Activated gamma-delta T cell treated with Interleukin-2 at 50 U/mL for 16 hours (primary cell): ENCODE results near the gene ARVCF.

Source experiments
- DNase-seq: peaks from one replicate; pipeline ENCODE4 v3.0.0-alpha.2; 2020

The ARVCF gene

DNA sequence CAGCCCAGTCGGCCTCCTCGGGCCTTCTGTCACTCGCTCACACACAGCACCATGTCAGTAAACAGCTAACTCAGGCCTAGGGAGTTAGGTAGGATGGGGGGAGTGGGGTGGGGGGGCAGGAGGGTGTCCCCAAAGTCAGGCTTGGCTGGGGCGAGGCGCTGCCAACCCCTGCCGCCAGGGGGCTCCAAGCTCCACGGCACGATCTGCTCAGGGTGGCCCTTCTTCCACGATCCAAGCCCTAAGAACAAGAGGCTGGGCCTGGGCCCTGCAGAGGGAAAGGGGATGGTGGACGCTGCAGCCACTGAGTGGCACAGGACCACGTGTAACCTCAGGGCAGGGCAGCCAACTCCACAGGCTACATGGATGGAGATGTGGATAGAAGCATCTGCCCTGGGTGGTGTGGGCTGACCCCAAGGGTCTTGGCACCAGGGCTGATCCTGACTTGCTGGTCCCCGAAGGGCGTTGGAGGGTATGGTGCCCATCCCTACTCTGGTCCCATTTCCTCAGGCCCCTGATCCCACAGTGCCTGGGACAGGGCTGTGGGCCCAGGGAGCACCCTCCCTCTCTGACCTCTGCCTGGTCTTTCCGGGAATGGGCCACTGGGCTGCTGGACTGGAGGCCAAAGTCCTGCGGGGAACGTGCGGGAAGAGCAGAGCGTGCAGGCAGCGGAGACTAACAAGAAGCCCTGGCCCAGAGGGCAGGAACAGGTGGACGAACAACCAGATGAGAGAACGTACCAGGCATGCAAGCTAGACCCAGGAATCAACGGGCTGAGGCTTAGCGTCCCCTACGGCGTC, 45.9 kb downstream of the ARVCF start:
- peak; percentile 78 for DNase-seq

DNA sequence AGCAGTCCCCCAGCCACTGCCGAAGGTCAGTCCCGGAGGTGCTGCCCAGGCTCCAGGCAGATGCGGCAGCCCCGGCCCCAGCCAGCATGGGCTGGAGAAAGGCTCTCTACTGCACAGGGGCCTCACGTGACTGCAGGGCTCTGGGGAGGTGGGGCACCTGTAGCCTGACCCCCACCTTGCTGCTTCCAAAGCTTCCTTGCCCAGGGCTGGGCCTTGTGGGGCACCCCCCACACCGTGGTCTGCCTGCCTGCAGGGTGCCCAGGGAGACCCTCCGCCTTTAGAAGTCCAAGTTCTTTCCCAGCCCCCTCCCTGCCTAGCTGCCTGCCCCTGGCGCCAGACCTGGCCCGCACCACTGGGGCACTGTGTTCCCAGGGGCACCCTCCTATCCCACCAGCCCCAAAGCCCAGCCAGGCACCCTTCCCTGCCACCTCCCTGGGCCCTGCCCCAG, 46.6 kb downstream of the ARVCF start:
- DNase-seq = no peak

GRCh38 chr22:19969141-19969928, 47.3 kb downstream of the ARVCF start:
- no peak for DNase-seq

DNA sequence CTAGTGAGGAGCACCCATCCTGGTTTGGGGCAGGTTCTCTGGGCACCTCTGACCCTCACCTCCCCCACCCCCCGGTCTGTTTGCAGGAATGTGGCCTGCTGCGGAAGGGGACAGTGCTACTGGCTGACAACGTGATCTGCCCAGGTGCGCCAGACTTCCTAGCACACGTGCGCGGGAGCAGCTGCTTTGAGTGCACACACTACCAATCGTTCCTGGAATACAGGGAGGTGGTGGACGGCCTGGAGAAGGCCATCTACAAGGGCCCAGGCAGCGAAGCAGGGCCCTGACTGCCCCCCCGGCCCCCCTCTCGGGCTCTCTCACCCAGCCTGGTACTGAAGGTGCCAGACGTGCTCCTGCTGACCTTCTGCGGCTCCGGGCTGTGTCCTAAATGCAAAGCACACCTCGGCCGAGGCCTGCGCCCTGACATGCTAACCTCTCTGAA, 48.2 kb downstream of the ARVCF start:
- no peak for DNase-seq

- DNase-seq = no peak
Observed at GRCh38 chr22:19967850-19968449, 48.7 kb downstream of the ARVCF start.

DNA sequence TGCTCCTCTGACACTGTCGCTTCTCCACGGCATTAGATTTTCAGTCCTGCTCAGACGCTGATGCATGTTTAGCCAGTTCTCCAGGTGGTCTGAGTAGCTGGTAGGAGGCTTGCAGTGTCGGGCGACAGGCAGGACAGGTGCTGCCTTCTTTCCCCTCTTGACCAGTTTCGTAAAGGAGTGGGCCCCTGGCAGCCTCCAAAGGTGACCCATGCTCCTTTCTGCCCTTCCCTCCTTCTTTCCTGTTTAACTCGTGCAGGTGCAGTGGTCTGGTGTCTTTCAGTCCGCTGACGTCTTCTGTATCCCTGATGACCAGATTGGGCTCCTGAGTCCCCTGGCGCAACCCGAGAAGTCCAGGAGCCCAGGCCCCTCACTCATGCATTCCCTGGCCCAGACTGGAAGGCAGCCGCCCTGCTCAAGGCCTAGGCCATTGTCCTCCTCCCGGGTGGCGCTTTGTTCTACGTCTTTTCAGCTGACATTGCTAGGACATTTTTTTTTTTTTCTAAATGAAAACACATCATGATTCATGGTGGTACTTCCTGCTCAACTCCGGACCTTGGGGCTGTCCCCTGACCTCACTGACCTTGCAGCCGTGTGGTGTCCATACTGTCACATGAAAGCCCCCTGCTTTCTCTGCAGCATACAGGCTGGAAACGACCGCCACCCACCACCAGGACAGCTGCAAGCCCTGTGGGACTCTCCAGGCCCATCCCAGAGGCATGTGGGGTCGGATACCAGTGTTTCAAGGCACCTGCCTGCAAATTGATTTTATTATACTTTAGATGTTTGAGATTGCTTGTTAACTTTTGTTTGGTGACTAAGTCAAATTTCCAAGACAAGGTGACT, 49.5 kb downstream of the ARVCF start:
- DNase-seq = no peak

DNA sequence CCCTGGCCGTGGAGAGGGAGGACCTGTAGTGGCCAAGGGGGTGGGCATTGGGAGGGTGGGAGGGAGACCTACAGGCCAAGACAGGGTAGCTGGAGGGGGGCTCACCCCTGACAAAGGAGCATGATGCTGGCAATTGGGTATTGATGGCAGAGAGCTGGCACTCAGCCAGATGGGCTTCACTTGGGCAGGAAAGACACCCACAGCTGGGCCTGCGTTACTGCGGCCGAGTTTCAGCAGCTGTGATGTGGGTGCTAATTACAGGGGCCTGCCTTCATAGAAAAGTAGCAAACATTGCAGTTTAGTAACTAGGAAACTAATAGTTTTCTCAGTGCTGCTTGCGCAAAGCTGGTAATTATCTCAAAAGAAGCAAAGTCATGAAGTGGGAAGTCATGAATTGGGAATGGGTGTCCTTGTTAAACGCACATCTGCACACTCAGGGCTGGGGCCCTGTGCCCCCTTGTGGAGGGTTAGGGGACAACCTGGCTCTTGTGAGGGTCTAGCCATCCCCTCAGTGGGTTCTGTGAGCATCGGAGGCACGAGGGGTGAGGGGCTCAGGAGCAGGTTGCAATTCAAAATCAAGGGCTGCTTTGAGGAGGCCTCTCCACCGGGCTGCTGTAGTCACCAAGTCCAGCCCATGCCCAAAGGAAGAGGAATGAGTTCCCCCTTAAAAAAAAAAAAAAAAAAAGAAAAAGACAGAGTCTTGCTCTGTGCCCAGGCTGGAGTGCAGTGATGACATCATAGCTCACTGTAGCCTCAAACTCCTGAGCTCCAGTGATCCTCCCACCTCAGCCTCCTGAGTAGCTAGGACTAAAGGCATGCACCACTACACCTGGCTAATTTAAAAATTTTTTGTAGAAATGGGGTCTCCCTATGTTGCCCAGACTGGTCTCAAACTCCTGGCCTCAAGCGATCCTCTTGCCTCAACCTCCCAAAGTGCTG, 50.6 kb downstream of the ARVCF start:
- DNase-seq = no peak

DNA sequence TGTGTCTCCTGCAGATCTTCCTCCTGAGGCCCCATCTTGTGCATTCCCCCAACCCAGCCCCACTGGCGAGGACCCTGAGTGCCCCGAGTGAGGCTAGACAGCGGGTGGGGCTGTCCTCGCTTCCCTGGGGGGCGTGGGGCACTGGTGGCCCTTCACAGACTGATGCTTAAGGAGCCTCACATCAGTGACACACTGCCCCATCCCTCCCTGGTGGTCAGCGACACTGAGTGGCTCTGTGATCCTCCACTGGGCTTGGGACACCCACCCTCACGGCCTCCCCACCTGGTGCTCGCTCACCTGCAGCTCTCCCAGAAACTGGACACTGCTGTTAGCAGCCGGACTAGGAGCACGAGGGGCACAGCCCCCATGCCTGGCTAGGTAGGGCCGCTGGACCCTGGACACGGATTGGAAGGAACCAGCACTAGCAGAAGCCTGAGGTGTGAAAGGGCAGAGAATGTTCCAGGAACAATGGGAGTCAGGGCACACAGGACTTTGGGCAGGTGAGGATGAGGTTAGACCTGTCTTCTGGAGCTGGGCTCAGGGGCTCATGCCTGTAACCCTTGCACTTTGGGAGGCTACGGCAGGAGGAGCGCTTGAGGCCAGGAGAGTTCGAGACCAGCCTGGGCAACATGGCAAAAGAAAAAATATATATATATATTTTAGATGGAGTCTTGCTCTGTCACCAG, 51.8 kb downstream of the ARVCF start:
- DNase-seq = no peak

- DNase-seq = no peak
Observed at GRCh38 chr22:19963863-19964642, 52.6 kb downstream of the ARVCF start.

- DNase-seq = no peak
Observed at GRCh38 chr22:19962909-19963806, 53.5 kb downstream of the ARVCF start.

DNA sequence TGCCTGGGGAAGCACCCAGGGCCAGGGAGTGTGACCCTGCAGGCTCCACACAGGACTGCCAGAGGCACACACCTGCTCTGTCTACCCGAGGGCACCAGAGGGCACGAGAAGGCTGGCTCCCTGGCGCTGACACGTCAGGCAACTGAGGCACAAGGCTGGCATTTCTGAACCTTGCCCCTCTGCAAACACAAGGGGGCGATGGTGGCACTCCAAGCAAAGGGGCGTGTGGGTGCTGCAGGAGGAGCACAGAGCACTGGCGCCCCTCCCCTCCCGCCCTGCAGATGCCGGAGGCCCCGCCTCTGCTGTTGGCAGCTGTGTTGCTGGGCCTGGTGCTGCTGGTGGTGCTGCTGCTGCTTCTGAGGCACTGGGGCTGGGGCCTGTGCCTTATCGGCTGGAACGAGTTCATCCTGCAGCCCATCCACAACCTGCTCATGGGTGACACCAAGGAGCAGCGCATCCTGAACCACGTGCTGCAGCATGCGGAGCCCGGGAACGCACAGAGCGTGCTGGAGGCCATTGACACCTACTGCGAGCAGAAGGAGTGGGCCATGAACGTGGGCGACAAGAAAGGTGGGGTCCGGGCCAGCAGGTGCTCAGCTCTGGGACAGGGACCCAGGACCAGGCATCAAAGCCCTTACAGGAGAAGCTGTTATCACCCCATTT, 54.2 kb downstream of the ARVCF start:
- DNase-seq = peak; percentile 30

- no peak for DNase-seq
Observed at GRCh38 chr22:19961868-19962245, 54.8 kb downstream of the ARVCF start.

DNA sequence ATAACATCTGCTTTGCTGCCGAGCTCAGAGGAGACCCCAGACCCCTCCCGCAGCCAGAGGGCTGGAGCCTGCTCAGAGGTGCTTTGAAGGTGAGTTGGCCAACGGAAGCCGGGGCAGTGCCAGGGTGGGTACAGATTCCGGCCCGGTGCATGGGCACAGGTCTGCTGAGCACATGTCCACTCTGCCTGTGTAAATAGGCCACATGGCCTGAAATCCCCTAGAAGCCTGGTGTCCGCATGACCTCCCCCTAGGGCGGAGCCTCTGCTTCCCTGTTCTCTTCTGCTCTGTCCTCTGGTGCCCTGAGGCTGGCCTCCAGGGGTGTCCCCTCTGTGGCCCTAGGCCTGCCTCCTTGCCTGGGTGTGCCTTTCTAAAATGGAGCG, 55.4 kb downstream of the ARVCF start:
- no peak for DNase-seq

DNA sequence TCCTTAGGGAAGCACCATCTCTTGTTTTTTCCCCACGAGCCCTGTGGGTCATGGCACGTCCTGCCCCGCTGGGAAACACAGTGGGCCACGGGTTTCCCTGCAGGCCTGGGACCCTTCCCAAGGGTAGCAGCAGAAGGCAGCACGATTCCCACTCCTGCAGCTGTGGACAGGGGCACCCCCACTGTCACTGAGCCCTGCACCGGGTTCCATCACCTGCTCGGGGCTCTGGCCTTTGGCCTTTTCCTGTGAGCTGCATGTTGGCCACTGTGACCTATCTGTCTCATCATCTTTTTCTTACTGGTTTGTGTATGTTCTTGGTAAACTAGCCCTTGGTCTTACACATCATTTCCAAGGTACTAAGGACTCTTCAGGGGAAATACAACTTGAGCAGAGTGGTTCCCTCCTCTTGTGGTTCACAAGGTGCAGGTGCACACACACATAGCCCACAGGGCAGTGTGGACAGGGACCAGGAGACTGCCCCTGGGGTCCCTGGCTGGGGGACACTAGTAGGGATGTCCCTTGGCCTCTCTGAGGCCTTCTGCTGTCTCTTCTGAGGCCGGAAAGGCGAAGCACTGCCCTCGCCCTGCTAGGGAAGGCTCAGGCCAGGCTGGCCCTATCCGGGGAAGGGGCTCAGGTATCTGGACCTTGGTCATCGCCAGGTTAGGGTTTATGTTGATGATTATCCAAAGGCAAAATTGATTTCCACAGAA, 56.0 kb downstream of the ARVCF start:
- no peak for DNase-seq

DNA sequence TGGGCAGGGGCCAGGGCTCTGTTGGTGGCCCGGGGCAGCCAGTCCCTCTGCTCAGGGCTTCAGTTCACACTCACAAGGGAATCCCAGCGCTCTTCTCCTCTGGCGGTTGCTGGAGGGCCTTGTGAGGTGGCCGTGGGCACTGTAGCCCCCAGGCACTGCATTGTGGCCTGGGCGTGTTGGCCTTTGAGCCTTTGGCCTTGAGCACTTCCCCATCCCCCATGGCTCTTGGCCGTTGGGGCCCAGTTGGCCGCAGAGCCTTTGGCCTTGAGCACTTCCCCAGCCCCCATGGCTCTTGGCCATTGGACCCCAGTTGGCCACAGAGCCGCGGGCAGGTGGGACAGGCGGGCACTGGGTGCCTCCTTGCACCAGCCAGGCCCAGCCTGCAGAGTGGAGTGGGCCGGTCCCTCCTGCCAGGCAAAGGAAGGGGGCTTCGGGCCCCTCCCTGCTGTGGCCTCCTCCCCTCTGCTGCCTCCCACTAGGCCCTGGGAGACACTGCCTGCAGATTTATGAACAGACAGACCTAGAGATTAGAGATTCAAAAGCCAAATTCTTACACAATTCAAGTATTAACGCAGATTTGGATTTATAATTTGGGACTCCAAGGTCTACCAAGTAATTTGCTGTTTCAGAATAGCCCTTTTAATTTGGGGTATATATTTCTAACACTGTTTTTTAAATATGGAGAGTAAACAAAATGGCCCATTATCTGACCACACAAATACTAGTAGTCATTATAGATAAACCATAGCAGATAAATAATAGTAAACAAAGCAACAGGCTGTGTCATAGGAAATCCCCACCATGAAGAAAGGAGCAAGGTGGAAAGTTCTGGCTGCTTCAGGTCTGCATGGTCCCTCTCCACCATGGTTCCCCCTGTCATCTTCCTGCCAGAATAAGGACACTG, 56.8 kb downstream of the ARVCF start:
- no peak for DNase-seq

- no peak for DNase-seq
Observed at GRCh38 chr22:19959043-19959586, 57.5 kb downstream of the ARVCF start.
